HG03039 (cell line): Measurements from ENCODE around the gene ASPG.

Experiments used
- ATAC-seq: cut with Tn5 transposase; IDR thresholded peaks from one replicate; pipeline ENCODE4 v1.9.1; 2021; ENCODE audit warnings: mild to moderate bottlenecking, moderate library complexity; ENCODE audit not compliant: unreplicated experiment

Gene ASPG

DNA sequence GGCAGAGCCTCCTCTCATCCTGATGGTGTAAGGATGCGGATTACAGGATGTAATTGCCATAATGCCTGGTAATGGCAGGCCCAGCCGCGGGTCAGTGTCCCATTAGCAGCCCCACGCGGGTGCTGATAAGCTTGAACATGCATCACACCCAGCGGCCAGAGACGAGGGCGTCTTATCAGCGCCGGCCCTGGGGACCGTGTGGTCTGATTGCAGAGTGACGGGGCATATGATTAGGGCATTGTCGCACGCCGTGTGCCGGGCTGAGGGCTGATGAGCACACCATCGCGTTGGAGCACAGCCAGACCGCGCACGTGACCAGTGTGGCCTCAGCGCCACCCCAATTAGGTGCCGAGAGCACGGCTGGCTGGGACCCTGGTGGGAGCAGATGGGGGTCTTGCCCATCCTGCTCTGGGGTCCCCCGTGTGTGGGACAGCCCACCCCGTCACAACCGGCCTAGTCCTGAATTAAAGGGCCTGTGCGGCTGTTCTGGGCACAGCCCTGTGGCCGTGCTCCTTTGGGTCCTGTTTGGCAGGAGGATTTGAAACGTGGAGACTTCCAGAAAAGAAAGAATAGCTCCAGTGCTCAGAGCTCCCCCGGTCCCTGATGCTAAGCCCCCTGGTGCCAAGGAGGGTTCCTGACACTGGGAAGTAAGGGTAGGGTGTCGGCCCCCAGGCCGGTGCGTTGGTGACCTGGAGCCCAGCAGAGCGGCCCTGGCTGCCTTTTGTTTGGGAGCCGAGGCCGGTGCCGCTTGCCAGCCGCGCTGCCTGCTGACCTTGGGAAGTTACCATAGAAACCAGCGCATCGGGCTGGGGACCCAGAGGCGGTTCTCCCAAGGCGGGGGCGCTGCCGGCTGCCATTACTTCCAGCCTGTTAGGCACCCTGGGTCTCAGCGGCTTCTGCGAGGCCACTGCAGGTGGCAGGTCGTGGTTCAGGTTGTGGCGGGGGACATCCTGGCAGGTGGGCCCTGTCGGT is 73.6 kb downstream of the ASPG start:
- no peak for ATAC-seq

DNA sequence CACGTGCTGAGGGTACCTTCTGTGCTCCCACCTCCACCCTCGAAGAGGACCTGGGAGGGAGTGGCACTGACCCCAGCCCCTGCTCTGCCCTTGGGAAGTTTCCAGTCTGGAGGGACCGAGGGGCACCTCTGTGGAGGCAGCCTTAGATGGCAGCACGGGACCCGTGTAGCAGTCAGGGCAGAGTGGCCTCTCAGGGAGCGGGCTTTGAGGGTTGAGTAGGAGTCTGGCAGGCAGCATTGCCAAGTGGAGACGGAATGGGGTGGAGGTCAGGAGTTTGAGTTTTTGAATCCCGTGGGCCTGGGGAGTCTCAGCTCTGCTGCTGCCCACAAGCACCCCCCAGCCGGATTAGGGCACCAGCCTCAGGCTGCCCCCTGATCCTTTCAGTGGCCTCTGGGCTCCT is 74.5 kb downstream of the ASPG start:
- no peak for ATAC-seq

DNA sequence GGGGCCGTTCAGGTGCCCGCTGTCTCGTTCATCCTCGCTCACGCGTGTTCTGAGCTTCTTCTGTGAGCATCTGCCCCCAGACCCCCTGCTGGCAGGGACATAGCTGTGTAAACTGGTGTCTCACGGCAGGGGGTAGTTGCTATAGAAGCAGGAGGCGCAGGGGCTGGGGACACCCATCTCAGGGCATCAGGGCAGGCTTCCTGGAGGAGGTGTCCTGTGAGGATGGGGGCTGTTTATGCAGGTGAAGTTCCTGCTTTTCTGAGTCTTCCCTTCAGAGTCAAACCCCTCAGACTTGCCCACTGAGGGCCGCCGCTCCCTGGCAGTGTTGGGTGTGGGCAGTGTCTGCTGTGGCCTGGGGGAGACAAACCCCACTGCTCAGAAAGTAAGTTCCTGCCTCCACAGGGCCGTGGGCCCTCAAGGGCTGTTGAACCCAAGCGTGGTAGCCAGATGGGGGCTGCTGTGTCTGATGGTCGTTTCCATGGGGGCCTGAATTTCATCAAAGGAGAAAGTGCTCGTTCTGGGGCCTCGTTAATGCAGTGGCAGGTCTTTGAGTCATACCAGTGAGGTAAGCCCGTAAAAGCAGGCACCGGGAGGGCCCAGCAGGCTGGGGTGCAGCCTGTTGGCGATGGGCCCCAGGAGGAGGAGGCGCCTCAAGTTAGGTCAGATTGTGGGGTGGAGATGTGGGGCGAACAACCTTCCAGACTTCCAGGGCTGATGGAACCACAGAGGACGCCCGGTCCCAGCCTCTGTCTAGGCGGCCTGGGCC is 76.3 kb downstream of the ASPG start:
- ATAC-seq = no peak

DNA sequence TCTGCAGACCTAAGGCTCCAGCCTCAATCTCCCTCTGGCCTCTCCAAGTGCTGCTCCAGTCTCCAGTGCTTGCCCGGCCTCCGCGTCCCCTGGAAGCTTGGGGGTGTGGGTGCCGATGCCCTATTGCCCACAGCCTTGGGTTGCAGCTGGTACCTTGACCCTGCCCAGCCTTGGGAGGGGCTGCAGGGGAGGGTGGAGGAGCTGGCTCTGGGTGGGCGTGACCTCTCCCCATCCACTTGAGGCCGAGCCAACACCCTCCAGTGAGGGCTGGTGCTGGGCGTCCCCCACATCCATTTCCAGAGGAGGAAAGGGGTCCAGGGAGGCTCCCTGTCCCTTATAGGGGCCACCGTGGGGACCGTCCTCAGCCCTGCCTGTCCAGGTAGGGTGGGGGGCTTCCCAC is 77.0 kb downstream of the ASPG start:
- no peak for ATAC-seq

DNA sequence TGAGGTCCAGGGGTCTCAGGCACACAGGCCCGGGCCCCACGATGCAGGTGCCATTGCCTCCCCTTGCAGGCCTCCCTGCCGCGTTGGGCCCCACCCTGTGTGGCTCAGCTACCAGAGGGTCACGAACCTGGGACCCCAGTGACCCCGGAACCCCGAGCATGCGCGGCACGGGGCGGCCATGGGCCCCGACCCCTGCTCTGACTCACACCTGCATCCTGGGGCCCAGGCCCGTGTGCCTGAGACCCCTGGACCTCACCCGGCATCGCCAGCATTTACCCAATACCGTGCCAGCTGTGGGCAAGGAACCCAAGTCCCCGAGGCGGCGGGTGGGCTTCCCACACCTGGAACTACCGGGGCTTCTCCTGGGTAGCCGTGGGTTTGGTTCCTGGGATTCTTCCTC is 78.0 kb downstream of the ASPG start:
- no peak for ATAC-seq

DNA sequence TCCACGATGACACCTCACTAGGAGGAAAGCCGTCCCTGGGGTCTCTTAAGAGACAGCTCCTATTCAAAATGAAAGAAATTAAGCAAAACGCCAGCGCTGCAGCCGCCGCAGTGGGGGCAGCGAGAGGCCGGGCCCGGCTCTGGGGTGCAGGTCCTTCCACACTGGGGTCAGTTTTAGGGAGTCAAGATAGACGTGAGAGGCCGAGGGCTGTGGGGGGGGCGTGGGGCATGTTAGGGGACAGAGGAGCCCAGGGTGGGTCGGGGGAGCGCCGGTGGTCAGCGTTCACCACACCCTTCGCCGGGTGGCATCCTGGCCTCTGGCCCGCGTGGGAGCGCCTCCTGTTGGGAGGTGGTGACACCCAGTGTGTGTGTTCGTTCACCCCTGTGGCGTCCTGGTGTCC is 78.5 kb downstream of the ASPG start:
- no peak for ATAC-seq

DNA sequence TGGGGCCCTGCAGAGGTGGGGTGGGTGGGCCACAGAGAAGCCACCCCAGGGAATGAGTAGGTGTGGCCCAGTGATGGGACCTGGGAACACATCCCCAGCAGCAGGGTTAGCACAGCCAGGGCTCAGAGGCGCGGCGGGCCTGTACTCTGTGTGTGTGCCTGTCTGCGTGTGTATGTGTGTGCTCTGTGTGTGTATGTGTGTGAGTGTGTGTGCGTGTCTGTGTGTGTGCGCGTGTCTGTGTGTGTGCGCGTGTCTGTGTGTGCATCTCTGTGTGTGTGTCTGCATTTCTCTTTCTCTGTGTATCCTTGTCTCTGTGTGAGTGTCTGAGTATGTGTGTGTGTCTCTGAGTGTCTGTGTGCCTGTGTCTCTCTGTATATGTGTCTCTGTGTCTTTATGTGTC is 79.0 kb downstream of the ASPG start:
- no peak for ATAC-seq
